RWPE2 (cell line): Measurements from ENCODE around the gene PRKCH.

Source experiments
- ATAC-seq: fragments of 200-7000 bp; cut with Tn5 transposase; 3 replicates; pipeline ENCODE4 v1.9.1; 2021; ENCODE audit warnings: low read depth
- DNase-seq: peaks from one replicate; pipeline ENCODE4 v3.0.0-alpha.2; 2020; ENCODE audit warnings: low spot score
- H3K27ac ChIP-seq: fragments of 450-650 bp; 2 replicates; pipeline ENCODE4 v1.5.1; 2017; ENCODE audit warnings: mild to moderate bottlenecking; ENCODE audit not compliant: poor library complexity, severe bottlenecking
- H3K27me3 ChIP-seq: fragments of 250-450 bp; sonication (Bioruptor Pico); 2 replicates; pipeline ENCODE4 v1.5.1; 2021; ENCODE audit warnings: mild to moderate bottlenecking, moderate library complexity; ENCODE audit not compliant: insufficient read depth, poor library complexity, severe bottlenecking
- H3K36me3 ChIP-seq: fragments of 250-450 bp; sonication (Bioruptor Pico); 2 replicates; pipeline ENCODE4 v1.5.1; 2020; ENCODE audit warnings: low read depth, mild to moderate bottlenecking, moderate library complexity
- H3K4me1 ChIP-seq: fragments of 250-450 bp; sonication (Bioruptor Pico); 2 replicates; pipeline ENCODE4 v1.5.1; 2021; ENCODE audit warnings: mild to moderate bottlenecking, moderate library complexity; ENCODE audit not compliant: insufficient read depth, poor library complexity, severe bottlenecking
- H3K4me3 ChIP-seq: fragments of 250-450 bp; sonication (Bioruptor Pico); 2 replicates; pipeline ENCODE4 v1.5.1; 2021; ENCODE audit warnings: mild to moderate bottlenecking, moderate library complexity; ENCODE audit not compliant: severe bottlenecking
- H3K9me3 ChIP-seq: fragments of 250-450 bp; sonication (Bioruptor Pico); 2 replicates; pipeline ENCODE4 v1.5.1; 2021; ENCODE audit warnings: mild to moderate bottlenecking, moderate library complexity; ENCODE audit not compliant: severe bottlenecking
- CTCF ChIP-seq: fragments of 450-650 bp; IDR thresholded peaks from one replicate; pipeline ENCODE4 v1.5.1; 2017; ENCODE audit warnings: mild to moderate bottlenecking, moderate library complexity; ENCODE audit not compliant: poor library complexity, severe bottlenecking

Gene PRKCH

GRCh38 chr14:61398221-61398620, 76.8 kb downstream of the PRKCH start:
- H3K27ac ChIP-seq: no peak overlapping the region
- ATAC-seq: no peak
- no peaks in the 10 kb centered on the region for H3K27me3 ChIP-seq
- no peaks in the 10 kb centered on the region for H3K36me3 ChIP-seq
- peaks cover 9% of the 10 kb centered on the region for H3K4me1 ChIP-seq
- no peaks in the 10 kb centered on the region for H3K9me3 ChIP-seq
- no peak overlapping the region for H3K4me3 ChIP-seq
- DNase-seq: no peak
- TF ChIP-seq CTCF: no peak

- DNase-seq: no peak
- H3K4me1 ChIP-seq: peaks cover 9% of the 10 kb centered on the region
- H3K9me3 ChIP-seq: no peaks in the 10 kb centered on the region
- H3K36me3 ChIP-seq: no peaks in the 10 kb centered on the region
- peak; percentile 72 for ATAC-seq
- no peaks in the 10 kb centered on the region for H3K27me3 ChIP-seq
- H3K27ac ChIP-seq: no peak overlapping the region
- no peak overlapping the region for H3K4me3 ChIP-seq
- no peak for TF ChIP-seq CTCF
Observed at GRCh38 chr14:61399365-61399764, 78.0 kb downstream of the PRKCH start.

- H3K36me3 ChIP-seq: no peaks in the 10 kb centered on the region
- TF ChIP-seq CTCF: no peak
- no peak overlapping the region for H3K4me3 ChIP-seq
- no peaks in the 10 kb centered on the region for H3K9me3 ChIP-seq
- no peak for DNase-seq
- ATAC-seq: no peak
- H3K4me1 ChIP-seq: peaks cover 9% of the 10 kb centered on the region
- H3K27me3 ChIP-seq: no peaks in the 10 kb centered on the region
- H3K27ac ChIP-seq: no peak overlapping the region
Observed at GRCh38 chr14:61401461-61401860, 80.1 kb downstream of the PRKCH start.

- TF ChIP-seq CTCF: no peak
- no peak for ATAC-seq
- Histone ChIP-seq H3K36me3 (no peaks in the 10 kb centered on the region), H3K27ac (no peak overlapping the region), H3K4me3 (no peak overlapping the region), H3K9me3 (no peaks in the 10 kb centered on the region), H3K27me3 (no peaks in the 10 kb centered on the region), H3K4me1 (peaks cover 9% of the 10 kb centered on the region)
- DNase-seq: no peak
Observed at GRCh38 chr14:61403411-61403810, 82.0 kb downstream of the PRKCH start.

- TF ChIP-seq CTCF: no peak
- Histone ChIP-seq H3K9me3 (no peaks in the 10 kb centered on the region), H3K36me3 (no peaks in the 10 kb centered on the region), H3K27me3 (no peaks in the 10 kb centered on the region), H3K4me3 (no peak overlapping the region), H3K4me1 (peaks cover 1% of the 10 kb centered on the region), H3K27ac (no peak overlapping the region)
- DNase-seq: no peak
- ATAC-seq: no peak
Observed at GRCh38 chr14:61404637-61405036, 83.3 kb downstream of the PRKCH start.
